Rectal smooth muscle tissue (tissue), 1 donor: ENCODE results near the gene CNOT10.

Experiments used
- H3K27ac ChIP-seq: one replicate; pipeline ENCODE4 v1.7.0; 2013; ENCODE audit warnings: low read depth, low read length, inconsistent platforms
- H3K27me3 ChIP-seq: one replicate; pipeline ENCODE4 v1.7.0; 2013; ENCODE audit warnings: low read length; ENCODE audit not compliant: control insufficient read depth, insufficient read depth
- H3K36me3 ChIP-seq: one replicate; pipeline ENCODE4 v1.7.0; 2013; ENCODE audit warnings: low read length; ENCODE audit not compliant: control insufficient read depth, insufficient read depth
- H3K4me1 ChIP-seq: one replicate; pipeline ENCODE4 v1.7.0; 2013; ENCODE audit warnings: low read length; ENCODE audit not compliant: control insufficient read depth, insufficient read depth
- H3K4me3 ChIP-seq: one replicate; pipeline ENCODE4 v1.7.0; 2013; ENCODE audit warnings: low read length
- H3K9ac ChIP-seq: one replicate; pipeline ENCODE4 v1.7.0; 2013; ENCODE audit warnings: low read length

Gene CNOT10

GRCh38 chr3:32816439-32817256, 131.7 kb downstream of the CNOT10 start:
- H3K27me3 ChIP-seq = peaks cover 33% of the 10 kb centered on the region
- no peak overlapping the region for H3K27ac ChIP-seq
- no peak overlapping the region for H3K9ac ChIP-seq
- H3K4me3 ChIP-seq = peak overlapping the region; percentile 44
- H3K36me3 ChIP-seq = no peaks in the 10 kb centered on the region
- no peaks in the 10 kb centered on the region for H3K4me1 ChIP-seq

DNA sequence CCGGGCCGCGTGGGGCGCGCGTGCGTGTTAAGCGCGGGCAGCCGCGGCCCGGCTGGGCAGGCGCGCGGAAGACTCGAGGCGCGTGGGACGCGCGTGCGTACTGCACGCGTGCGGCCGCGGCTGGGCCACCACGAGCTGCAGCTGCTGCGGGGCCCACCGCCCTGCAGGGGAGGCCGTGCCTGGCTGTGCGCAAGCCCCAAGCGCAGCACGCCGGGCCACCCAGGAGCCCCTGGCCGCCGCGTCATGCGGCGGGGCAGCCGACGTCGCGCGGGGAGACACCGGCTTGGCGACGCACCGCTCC, 132.2 kb downstream of the CNOT10 start:
- Histone ChIP-seq H3K4me3 (peak overlapping the region; percentile 44), H3K9ac (no peak overlapping the region), H3K36me3 (no peaks in the 10 kb centered on the region), H3K4me1 (no peaks in the 10 kb centered on the region), H3K27me3 (peaks cover 38% of the 10 kb centered on the region), H3K27ac (no peak overlapping the region)

- Histone ChIP-seq H3K4me1 (no peaks in the 10 kb centered on the region), H3K9ac (no peak within 1 kb of the TSS), H3K4me3 (peak within 1 kb of the TSS; percentile 44), H3K36me3 (no peaks in the 10 kb centered on the region), H3K27me3 (peaks cover 40% of the 10 kb centered on the region), H3K27ac (no peak within 1 kb of the TSS)
These were observed 132.7 kb downstream of the CNOT10 start, which contains the start of gene TRIM71 for GRCh38 chr3:32817558-32818228. TRIM71 (plus strand) TSS chr3:32817997; CDS start chr3:32818081, 84 bp downstream.

GRCh38 chr3:32818229-32818969, 133.4 kb downstream of the CNOT10 start:
- Histone ChIP-seq H3K36me3 (no peaks in the 10 kb centered on the region), H3K4me3 (peak overlapping the region; percentile 21), H3K27me3 (peaks cover 40% of the 10 kb centered on the region), H3K27ac (no peak overlapping the region), H3K4me1 (no peaks in the 10 kb centered on the region), H3K9ac (no peak overlapping the region)

GRCh38 chr3:32818970-32819511, 134.1 kb downstream of the CNOT10 start:
- no peak overlapping the region for H3K27ac ChIP-seq
- H3K27me3 ChIP-seq = peaks cover 40% of the 10 kb centered on the region
- H3K36me3 ChIP-seq = no peaks in the 10 kb centered on the region
- no peaks in the 10 kb centered on the region for H3K4me1 ChIP-seq
- no peak overlapping the region for H3K9ac ChIP-seq
- no peak overlapping the region for H3K4me3 ChIP-seq

DNA sequence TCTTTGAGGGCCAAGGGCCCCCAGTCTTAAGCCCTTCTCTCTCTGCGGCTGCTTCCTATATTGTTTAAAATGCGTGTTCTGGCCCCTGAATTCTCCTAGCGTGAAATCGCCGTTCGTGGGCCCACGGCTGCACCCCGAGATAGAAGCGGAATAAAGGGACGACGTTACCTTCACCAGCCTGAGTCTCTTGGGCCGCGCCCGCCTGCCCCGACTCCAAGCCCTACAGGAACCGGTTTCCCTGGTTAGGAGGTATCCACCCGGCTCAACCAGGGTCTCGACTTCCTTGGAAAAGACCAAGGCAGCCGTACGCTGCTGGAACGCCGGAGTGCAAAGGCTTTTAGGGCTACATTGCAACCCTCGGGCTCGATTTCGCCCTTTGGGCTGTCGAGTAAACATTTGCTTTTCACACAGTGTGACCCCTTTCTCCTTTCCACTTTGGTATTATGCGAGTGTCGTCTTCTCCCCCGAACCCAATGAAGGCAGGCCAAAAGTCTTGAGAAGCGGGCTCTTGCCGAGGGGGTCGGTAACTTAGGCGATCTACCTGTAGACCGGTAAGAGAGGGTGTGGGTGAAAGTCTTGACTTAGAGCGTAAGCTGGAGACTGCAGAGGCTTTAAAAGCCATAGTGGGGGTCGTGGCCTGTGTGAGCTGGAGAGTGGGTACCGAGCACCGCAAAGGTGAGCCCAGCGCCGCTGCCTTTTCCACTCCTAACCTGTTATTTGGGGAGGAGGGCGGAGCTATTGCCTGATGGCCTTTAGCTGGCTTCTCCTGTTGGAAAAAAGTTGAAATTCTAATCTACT, 134.8 kb downstream of the CNOT10 start:
- H3K36me3 ChIP-seq = no peaks in the 10 kb centered on the region
- no peaks in the 10 kb centered on the region for H3K4me1 ChIP-seq
- H3K27ac ChIP-seq = no peak overlapping the region
- no peak overlapping the region for H3K4me3 ChIP-seq
- H3K9ac ChIP-seq = no peak overlapping the region
- peaks cover 40% of the 10 kb centered on the region for H3K27me3 ChIP-seq

GRCh38 chr3:32820430-32820829, 135.4 kb downstream of the CNOT10 start:
- H3K27ac ChIP-seq = no peak overlapping the region
- no peaks in the 10 kb centered on the region for H3K4me1 ChIP-seq
- H3K27me3 ChIP-seq = peaks cover 40% of the 10 kb centered on the region
- H3K4me3 ChIP-seq = no peak overlapping the region
- H3K36me3 ChIP-seq = no peaks in the 10 kb centered on the region
- no peak overlapping the region for H3K9ac ChIP-seq

DNA sequence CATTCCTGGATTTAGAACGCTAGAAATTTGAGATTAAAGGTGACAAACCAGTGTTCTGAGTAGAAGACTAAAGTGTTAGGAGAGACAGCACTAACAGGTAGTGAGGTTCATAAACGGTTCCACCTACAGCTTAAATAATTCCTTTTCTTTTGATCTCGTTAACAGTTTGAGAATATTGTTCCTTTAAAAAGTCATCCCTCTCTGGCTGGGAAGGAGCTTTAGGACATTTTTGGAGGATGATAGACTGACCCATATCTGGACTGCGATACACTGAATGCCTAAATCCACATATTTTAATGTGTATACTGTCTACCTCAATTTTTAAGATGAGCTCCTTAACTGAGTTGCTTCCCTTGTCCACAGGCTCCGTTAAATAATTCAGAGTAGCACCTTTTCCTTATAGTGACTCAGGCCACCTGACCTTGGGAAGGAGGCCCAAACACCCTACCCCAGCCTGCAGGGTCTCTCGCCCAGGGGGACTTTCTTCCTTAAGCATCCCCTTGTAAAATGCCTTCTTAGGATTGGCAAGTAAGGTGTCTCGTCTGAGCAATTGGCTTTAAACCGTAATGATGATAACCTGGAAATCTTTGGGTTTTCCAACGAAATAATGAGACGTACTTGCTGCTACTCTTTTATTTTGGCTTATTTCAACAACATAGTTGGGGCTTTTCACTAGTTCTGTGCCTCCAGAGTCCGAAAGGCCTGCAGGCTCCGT, 136.1 kb downstream of the CNOT10 start:
- no peaks in the 10 kb centered on the region for H3K4me1 ChIP-seq
- no peaks in the 10 kb centered on the region for H3K36me3 ChIP-seq
- peaks cover 40% of the 10 kb centered on the region for H3K27me3 ChIP-seq
- H3K9ac ChIP-seq = no peak overlapping the region
- H3K27ac ChIP-seq = no peak overlapping the region
- no peak overlapping the region for H3K4me3 ChIP-seq

DNA sequence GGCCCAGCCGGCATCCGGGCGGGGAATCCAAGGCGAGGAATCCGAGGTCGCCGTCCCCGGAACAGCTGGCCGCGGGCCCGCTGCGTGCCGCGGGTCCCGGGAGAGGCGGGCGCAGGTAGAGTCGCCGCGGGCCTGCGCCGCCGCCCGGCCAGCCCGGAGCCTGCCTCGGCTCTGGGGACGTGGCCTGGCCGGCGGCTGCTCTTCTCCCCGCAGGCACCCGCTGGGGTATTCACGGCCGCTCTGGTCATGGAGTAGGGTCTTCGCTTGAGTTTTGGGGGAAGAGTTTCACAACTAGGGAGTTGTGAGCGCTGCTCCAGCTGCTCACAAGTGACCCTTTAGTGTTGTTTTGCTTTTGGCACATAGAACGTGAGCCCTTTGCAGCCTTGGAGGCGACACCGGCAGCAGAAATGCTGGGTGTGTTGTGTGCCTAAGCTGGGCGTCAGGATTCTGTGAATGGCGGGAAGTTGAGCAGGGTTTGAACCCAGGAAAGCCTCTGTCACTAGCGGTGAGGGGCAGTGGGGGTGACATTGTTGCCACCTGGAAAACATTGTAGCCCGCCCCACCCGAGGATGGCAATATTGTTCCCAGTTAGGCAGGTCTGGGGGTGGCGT, 136.8 kb downstream of the CNOT10 start:
- peaks cover 37% of the 10 kb centered on the region for H3K27me3 ChIP-seq
- H3K4me3 ChIP-seq = no peak overlapping the region
- H3K9ac ChIP-seq = no peak overlapping the region
- H3K4me1 ChIP-seq = no peaks in the 10 kb centered on the region
- no peak overlapping the region for H3K27ac ChIP-seq
- H3K36me3 ChIP-seq = no peaks in the 10 kb centered on the region

- Histone ChIP-seq H3K36me3 (no peaks in the 10 kb centered on the region), H3K4me3 (no peak overlapping the region), H3K4me1 (no peaks in the 10 kb centered on the region), H3K9ac (no peak overlapping the region), H3K27ac (no peak overlapping the region), H3K27me3 (peaks cover 28% of the 10 kb centered on the region)
These were observed 137.9 kb downstream of the CNOT10 start for GRCh38 chr3:32822609-32823498.
